ENCODE data around the gene ATRIP.

ATRIP gene

GRCh38 chr3:48430708-48431101, 15.8 kb upstream of the ATRIP start:
- no peak for TF ChIP-seq CTCF (IDR thresholded peaks at IDR 0.05; ENCODE audit: low read depth, low read length)

DNA sequence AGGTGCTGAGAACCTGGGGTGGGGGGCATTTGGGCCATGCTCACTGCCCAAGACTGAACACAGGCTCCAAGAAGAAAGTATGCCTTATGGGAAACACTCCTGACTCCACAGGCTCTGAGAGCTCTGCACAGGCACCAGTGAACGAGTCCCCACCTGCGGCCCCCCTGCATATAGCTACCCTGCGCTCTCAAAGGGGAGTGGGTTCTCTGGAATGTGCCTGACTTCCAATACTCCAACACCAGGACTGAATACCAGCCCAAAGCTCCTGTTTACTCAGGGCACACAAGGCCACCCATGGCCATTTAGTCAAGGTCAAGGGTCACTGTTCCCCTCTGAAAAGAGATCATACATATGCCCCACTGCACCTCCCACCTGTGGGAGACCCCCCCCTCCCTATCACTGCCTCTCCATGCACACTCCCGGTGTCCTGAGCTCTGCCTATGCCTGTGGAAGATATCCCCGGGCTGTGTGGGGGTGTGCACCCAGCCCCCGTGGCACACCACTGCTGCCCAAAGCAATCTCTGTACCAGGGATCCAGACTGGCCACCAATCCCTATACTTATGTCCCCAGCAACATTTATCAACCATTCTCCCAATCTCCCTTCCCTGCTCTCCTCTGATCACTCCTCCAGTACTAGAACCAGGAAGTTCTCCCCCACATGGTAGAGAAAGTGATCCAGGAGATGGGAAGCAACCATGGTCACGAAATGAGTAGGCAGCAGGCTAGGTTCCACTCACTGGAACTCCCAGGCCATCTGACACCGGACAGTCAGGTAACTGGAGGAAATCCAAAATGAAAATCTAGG, 15.1 kb upstream of the ATRIP start:
- TF ChIP-seq CTCF (IDR thresholded peaks at IDR 0.05; ENCODE audit: low read depth, low read length), result no peak

More at GRCh38 chr3:48430708-48431101, 15.8 kb upstream of the ATRIP start:
- no peak for DNase-seq (ENCODE audit: extremely low read depth, low read depth)

DNA sequence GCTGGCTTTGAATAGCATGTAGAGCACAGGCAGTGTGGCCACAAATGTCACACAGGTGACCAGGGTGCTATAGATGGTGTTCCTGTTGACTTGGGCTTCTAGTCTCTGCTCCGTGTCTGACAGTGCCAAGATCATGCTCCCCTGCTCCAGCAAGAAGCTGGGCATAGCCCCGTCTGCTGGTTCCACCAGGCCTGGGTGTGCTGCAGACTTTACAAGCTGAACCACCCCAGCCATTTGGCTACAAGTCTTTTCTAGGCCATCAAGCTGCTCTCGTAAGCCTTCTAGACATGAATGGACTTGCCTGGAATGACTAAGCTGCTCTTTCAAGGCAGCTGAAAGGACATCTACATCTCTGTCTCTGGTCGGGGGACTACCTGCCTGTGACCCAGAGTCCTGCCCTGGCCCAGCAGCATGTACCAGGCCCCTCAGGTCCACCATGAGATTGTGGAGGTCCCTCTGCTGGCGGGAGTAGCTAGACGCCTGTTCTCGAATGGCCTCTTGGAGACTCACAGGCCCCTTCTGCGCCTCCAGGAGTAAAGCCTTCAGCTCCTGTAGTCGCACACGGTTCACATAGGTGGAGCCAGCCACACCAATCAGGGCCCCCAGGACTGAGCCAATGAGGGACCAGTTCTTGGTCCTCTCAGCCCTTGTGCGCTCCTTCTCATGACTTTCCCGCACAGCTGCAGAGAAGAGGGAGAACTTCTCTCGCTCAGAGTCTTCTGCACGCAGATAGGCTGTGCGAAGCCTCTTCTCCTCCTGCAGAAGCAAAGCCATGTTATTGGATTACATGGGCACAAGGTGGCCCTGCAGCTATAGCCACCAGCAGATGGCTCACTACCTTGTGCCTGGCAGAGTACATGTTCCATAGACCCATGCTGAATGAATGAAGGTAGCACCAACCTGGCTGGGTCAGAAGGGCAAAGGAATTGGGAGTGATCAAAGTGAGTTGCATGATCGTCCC, 13.8 kb upstream of the ATRIP start:
- TF ChIP-seq CTCF (IDR thresholded peaks at IDR 0.05; ENCODE audit: low read depth, low read length), result no peak
- DNase-seq (ENCODE audit: extremely low read depth, low read depth), result no peak

More for the DNA sequence above, 15.1 kb upstream of the ATRIP start:
- no peak for DNase-seq (ENCODE audit: extremely low read depth, low read depth)

GRCh38 chr3:48433472-48434118, 12.9 kb upstream of the ATRIP start:
- no peak for DNase-seq (ENCODE audit: extremely low read depth, low read depth)

GRCh38 chr3:48434591-48435222, 11.8 kb upstream of the ATRIP start:
- DNase-seq (ENCODE audit: extremely low read depth, low read depth), result no peak
- no peak for TF ChIP-seq CTCF (IDR thresholded peaks at IDR 0.05; ENCODE audit: low read depth, low read length)

More at GRCh38 chr3:48433472-48434118, 12.9 kb upstream of the ATRIP start:
- no peak for TF ChIP-seq CTCF (IDR thresholded peaks at IDR 0.05; ENCODE audit: low read depth, low read length)

DNA sequence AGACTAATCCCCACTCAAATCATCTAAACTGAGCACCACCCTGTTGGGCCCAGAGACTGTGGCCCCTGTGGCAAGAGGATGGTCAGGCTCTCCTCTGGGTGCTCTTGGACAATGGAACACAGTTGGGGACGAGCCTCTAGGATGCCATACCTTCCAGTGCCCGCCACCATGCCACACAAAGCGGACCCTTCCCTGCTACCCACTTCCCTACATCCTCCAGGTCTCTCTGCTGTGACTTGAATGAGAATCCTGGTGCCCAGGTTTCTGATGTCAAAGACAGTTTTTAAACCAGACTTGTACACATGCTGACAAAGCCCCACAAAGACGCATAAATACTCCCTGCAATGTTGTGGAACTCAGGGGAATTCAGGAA, 11.3 kb upstream of the ATRIP start:
- TF ChIP-seq CTCF (IDR thresholded peaks at IDR 0.05; ENCODE audit: low read depth, low read length), result no peak
- DNase-seq (ENCODE audit: extremely low read depth, low read depth), result no peak
